Vagina (tissue), 2 donors: ENCODE data around the gene GPD1L.

Experiments used
- CTCF ChIP-seq, 3 experiments: fragments of 450-650 bp in 2 of 3; fragments of 200-600 bp in 1 of 3; sonication (generic) in 1 of 3; IDR thresholded peaks; one replicate each; pipeline ENCODE4 v1.5.1; 2017 to 2019; ENCODE audit warnings: antibody characterized with exemption in 3 of 3, mild to moderate bottlenecking in 2 of 3, moderate library complexity in 2 of 3
- POLR2A ChIP-seq, 2 donors: fragments of 450-650 bp; IDR thresholded peaks; one replicate each; pipeline ENCODE4 v1.6.1; 2017; ENCODE audit warnings: antibody characterized with exemption in 2 of 2, mild to moderate bottlenecking in 2 of 2, moderate library complexity in 2 of 2
- POLR2AphosphoS5 ChIP-seq, 2 donors: sonication (generic); formaldehyde crosslinking; IDR thresholded peaks; one replicate each; pipeline ENCODE4 v1.9.0; 2017; ENCODE audit warnings: antibody characterized with exemption in 2 of 2, mild to moderate bottlenecking in 2 of 2, low read depth in 1 of 2; ENCODE audit not compliant: insufficient read depth in 1 of 2

GRCh38 chr3:32121137-32121536 lies 14.7 kb downstream of the GPD1L start:
- TF ChIP-seq CTCF (IDR thresholded peaks at IDR 0.05) (no peak), POLR2AphosphoS5 (IDR thresholded peaks at IDR 0.05; ENCODE audit: insufficient read depth in 1 of 2, low read depth in 1 of 2) (no peak), POLR2A (IDR thresholded peaks at IDR 0.05) (no peak)
